ENCODE measurements around the gene GRIA4.

DNA sequence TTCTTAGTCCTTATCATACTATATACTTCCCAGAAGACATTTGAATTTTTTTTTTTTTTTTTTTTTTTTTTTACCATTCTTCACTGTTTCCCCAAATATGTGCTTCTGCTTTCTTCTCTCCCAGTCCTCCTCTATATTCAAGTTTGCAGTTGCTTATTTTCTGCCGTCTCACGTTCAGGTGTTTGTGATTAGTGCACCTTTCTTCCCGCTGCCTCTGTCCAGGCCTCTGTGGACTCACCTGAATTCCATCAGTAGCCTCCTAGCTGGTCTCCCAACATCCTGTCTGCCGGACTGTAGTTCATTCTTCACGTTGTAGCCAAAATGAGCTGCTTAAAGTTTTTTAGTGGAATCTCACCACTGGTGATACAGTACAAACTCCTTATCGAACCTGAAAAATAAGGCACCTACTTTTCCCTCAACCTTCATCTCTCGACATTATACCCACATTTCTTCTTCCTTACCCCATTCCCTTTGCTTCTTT lies 413.0 kb downstream of the GRIA4 start:
- TF ChIP-seq POLR2A (IDR thresholded peaks at IDR 0.05; ENCODE audit: low read depth, low read length) (no peak), POLR2AphosphoS5 (IDR thresholded peaks at IDR 0.05; ENCODE audit: low read depth, low read length) (no peak), TAF1 (IDR thresholded peaks at IDR 0.05; ENCODE audit: low read depth, low read length) (no peak), SPI1 (IDR thresholded peaks at IDR 0.05; ENCODE audit: low read depth, low read length) (no peak)
